Dendritic cell treated with granulocyte-macrophage colony-stimulating factor and Interleukin-4, amounts not matched to agents 40 ng/mL and 50 ng/mL, for 4 days (primary cell): ENCODE measurements around the gene SALL2.
"Not testable (repeated sequence)": the region's sequence is repeated elsewhere in the genome, so short reads cannot be mapped to it uniquely, and the experiment has no call there.

Experiments used
- H3K27ac Mint-ChIP-seq: one replicate; pipeline ENCODE4 v1.8.0; 2022; ENCODE audit warnings: mild to moderate bottlenecking, mixed read lengths
- H3K27me3 Mint-ChIP-seq: one replicate; pipeline ENCODE4 v1.8.0; 2022; ENCODE audit warnings: mild to moderate bottlenecking, mixed read lengths
- H3K36me3 Mint-ChIP-seq: one replicate; pipeline ENCODE4 v1.8.0; 2022; ENCODE audit warnings: low read depth, mixed read lengths
- H3K4me1 Mint-ChIP-seq: one replicate; pipeline ENCODE4 v1.8.0; 2022; ENCODE audit warnings: low read depth, mixed read lengths
- H3K4me3 Mint-ChIP-seq: one replicate; pipeline ENCODE4 v1.8.0; 2022; ENCODE audit warnings: mild to moderate bottlenecking, moderate library complexity, mixed read lengths
- H3K9me3 Mint-ChIP-seq: one replicate; pipeline ENCODE4 v1.8.0; 2022; ENCODE audit warnings: mixed read lengths
- intact Hi-C: fragments of 100-400 bp; cut with micrococcal nuclease; formaldehyde crosslinking; loops from one replicate; pipeline ENCODE4 v1.15.0; 2022

Gene SALL2

DNA sequence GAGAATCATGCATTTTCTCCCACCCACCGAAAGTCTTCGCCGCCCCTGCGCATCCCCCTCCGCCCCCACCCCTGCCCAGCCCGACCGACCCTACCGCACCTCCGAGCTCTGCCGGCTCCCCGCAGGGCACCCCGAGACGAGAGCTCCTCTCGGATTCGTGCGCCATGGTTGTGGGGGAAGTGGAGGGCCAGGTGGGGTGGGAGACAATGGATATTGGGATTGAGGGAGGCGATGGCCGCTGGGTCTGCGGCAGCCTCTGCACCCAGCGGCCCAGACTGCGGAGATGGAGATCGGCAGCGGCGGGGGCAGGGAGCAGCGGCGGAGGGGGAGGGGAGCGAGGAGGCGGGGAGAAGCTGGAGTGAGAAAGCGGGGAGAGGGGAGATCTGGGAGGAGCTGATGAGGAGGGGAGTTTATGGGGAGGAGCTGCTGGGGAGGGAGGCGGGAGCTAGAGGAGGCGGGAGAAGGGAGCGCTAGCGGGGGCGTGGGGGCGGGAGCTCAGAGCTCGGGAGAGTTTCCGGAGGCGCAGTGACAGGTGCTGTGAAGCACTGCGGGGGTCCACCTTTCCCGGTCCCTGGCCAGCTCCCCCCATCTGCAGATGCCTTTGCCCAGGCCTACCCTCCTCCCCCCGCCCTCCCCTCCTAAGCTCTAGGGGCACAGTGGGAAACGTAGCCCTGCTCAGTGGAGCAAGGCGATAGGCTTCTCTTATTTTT is at the start of gene SALL2:
Gene SALL2 (minus strand): TSS at position 385 of the 710 bp plus-strand sequence. CDS start 219 bp downstream, at position 166.
- Mint-ChIP-seq H3K4me3 (peak within 1 kb of the TSS; percentile 73), H3K4me1 (peaks cover 17% of the 10 kb centered on the region), H3K27me3 (peaks cover 55% of the 10 kb centered on the region), H3K27ac (no peak within 1 kb of the TSS), H3K36me3 (no peaks in the 10 kb centered on the region), H3K9me3 (no peaks in the 10 kb centered on the region)
- intact Hi-C loops, result no loop called here

DNA sequence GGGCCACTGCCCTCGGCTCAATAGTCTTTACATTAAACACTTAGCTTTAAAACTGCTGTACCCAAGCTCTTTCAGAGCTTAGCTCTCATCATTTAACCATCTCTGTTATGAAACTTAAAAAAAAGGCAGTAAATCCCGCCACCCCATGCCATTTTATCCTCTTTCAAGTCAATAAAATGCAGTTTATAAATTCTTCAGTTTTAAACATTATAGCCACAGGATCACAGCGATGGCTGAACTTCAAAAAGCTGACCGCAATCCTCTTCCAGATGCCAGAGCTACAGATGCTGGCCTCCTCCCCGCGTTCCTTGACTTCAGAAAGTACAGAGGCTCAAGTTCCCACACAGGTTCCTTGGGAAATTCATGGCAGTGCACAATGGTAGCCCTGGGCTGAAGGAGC is 49.5 kb upstream of the SALL2 start:
- no peaks in the 10 kb centered on the region for H3K9me3 Mint-ChIP-seq

DNA sequence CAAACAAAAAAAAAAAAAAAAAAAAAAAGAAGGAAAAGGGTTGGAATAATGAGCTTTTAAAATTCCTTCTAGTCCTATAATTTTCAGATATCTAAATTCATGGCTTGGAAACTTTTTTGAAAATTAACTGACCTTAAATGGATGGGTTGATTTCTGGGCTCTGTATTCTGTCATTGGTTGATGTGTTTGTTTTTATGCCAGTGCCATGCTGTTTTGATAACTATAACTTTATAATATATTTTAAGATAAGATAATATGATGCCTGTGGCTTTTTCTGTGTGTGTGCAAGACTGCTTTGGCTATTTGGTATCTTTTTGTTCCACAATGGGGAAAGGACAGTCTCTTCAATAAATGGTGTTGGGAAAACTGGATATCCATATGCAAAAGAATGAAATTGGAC is 46.5 kb upstream of the SALL2 start:
- H3K4me3 Mint-ChIP-seq, result no peak overlapping the region
- no peak overlapping the region for H3K27ac Mint-ChIP-seq
- peaks cover 15% of the 10 kb centered on the region for H3K27me3 Mint-ChIP-seq
- no peaks in the 10 kb centered on the region for H3K36me3 Mint-ChIP-seq
- intact Hi-C loops, result no loop called here
- H3K4me1 Mint-ChIP-seq, result no peaks in the 10 kb centered on the region
- no peaks in the 10 kb centered on the region for H3K9me3 Mint-ChIP-seq

More for the DNA sequence above, 49.5 kb upstream of the SALL2 start:
- no peak overlapping the region for H3K4me3 Mint-ChIP-seq
- no peaks in the 10 kb centered on the region for H3K4me1 Mint-ChIP-seq
- H3K36me3 Mint-ChIP-seq, result no peaks in the 10 kb centered on the region
- peaks cover 25% of the 10 kb centered on the region for H3K27me3 Mint-ChIP-seq
- no peak overlapping the region for H3K27ac Mint-ChIP-seq
- intact Hi-C loops, result no loop called here

DNA sequence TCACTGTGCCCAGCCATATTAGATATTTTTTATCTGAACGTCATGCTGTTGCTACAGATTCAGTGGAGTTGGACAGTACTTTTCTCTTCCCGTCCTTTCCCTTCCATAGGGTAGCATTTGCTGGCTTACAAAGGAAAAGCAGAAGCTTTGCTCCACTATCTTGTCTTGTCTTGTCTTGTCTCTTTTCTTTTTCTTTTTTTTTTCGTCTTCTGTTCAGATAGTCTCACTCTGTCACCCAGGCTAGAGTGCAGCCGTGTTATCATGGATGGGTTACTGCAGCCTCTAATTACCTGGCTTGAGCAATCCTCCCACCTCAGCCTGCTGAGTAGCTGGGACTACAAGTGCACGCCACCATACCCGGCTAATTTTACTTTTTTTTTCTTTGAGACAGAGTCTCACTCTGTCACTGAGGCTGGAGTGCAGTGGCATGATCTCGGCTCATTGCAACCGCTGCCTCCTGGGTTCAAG is 32.6 kb upstream of the SALL2 start:
- Mint-ChIP-seq H3K4me3 (no peak overlapping the region), H3K4me1 (peaks cover 5% of the 10 kb centered on the region), H3K9me3 (no peaks in the 10 kb centered on the region), H3K36me3 (no peaks in the 10 kb centered on the region), H3K27ac (no peak overlapping the region), H3K27me3 (peaks cover 3% of the 10 kb centered on the region)
- intact Hi-C loops, result no loop called here

DNA sequence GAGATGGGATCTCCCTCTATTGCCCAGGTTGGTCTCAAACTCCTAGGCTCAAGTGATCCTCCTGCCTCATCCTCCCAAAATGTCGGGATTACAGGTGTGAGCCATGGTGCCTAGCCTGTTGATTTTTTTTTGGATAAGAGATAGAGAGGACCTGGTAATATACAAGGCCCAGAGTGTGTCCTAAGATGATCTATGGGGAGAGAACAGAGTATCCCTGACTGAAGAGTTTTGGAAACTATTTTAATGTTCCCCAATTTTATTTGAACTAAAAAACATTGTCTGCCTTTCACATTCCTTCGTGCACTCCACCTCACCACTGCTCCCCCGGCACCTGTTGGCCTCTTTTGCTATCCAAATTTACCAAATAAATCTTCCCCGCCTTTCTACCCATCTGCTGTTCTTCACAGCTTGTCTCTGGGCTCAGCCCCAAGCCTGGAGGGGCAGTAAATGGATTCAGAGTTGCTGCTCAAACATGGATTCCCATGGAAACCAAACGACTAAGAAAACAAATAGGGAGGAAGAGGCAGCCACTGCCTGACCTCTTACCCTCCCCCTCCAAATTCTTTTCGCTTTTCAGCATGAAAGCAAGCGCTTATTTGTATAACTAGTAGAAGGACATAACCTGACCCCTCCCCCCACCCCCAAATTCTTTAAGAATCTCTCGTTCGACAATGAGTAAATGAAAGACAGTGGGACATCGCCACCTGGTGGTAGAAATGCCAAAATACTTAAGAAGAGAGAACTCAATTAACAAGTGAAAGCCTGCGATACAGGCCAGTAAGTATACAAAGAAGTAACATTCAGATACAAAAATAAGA is 31.1 kb upstream of the SALL2 start:
- no peaks in the 10 kb centered on the region for H3K27me3 Mint-ChIP-seq

DNA sequence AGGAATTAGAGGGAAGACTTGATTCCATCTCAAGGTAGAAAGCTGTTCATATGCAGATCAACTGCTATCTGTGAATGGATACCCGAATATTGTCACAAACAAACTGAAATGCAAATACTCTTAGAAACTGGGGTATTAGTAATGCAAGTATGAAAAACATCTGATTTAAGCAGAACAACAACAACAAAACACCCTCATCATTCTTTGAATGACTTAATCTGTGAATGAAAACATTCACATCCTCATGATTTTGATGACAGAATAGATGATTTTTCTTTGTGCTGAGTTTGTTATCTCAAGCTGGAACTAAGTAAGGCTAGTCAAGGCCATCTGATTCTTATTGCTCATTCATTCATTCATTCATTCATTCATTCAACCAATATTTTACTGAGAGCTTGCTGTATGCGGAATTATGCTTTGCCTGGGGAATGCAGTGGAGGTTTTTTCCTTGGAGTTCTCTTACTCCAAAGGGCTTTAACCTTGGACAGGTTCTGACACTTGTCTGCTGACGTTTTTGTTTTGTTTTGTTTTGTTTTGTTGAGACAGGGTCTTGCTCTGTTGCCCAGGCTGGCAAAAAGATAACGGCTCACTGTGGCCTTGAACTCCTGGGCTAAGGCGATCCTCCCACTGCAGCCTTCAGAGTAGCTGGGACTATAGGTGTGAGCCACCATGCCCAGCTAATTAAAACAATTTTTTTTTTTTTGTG is 30.4 kb upstream of the SALL2 start:
- H3K4me3 Mint-ChIP-seq, result no peak overlapping the region
- intact Hi-C loops, result loop anchor here (1.0 kb wide), 1 partner anchor 58 kb away; no protein-coding TSS in a partner anchor
- no peaks in the 10 kb centered on the region for H3K27me3 Mint-ChIP-seq
- H3K4me1 Mint-ChIP-seq, result peaks cover 5% of the 10 kb centered on the region
- H3K9me3 Mint-ChIP-seq, result no peaks in the 10 kb centered on the region
- H3K27ac Mint-ChIP-seq, result no peak overlapping the region
- no peaks in the 10 kb centered on the region for H3K36me3 Mint-ChIP-seq

More for the DNA sequence above, 31.1 kb upstream of the SALL2 start:
- H3K4me3 Mint-ChIP-seq, result peak overlapping the region; percentile 30
- peaks cover 5% of the 10 kb centered on the region for H3K4me1 Mint-ChIP-seq
- H3K27ac Mint-ChIP-seq, result no peak overlapping the region
- H3K9me3 Mint-ChIP-seq, result no peaks in the 10 kb centered on the region
- no peaks in the 10 kb centered on the region for H3K36me3 Mint-ChIP-seq
- intact Hi-C loops, result loop anchor here (1.0 kb wide), 1 partner anchor 59 kb away; no protein-coding TSS in a partner anchor

DNA sequence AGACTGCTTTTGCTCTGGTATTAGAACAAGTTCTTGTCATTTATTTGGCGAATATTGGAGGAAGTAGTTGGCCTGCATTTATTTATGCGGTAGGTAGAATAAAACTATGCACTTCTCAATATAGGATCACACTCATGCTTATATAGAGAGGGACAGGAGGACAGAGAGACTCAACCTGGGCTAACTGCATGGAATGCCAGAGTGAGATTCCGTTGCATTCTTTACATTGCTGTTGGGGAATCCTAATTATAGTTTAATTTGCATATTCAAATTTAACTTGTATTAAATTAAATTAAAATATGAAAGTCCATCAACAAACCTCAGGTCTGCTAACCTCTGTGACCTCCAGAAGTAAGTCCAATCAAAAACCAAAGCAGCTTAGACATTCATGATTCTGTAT is 27.1 kb upstream of the SALL2 start:
- Mint-ChIP-seq H3K9me3 (no peaks in the 10 kb centered on the region), H3K36me3 (no peaks in the 10 kb centered on the region), H3K27me3 (peaks cover 5% of the 10 kb centered on the region), H3K27ac (no peak overlapping the region), H3K4me3 (no peak overlapping the region), H3K4me1 (peaks cover 5% of the 10 kb centered on the region)
- intact Hi-C loops, result no loop called here

DNA sequence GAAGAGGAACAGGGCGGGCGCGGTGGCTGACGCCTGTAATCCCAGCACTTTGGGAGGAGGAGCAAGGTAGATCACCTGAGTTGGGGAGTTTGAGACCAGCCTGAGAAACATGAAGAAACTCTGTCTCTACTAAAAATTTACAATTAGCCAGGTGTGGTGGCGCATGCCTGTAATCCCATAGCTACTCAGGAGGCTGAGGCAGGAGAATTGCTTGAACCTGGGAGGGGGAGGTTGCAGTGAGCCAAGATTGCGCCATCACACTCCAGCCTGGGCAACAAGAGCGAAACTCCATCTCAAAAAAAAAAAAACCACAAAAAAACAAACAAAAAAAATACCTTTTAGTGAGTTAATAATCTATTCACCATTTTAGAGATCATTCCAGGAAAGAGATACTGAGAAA is 18.4 kb upstream of the SALL2 start:
- intact Hi-C loops, H3K36me3 Mint-ChIP-seq, H3K9me3 Mint-ChIP-seq, H3K4me1 Mint-ChIP-seq, H3K27ac Mint-ChIP-seq, H3K27me3 Mint-ChIP-seq, H3K4me3 Mint-ChIP-seq: not testable (repeated sequence)

DNA sequence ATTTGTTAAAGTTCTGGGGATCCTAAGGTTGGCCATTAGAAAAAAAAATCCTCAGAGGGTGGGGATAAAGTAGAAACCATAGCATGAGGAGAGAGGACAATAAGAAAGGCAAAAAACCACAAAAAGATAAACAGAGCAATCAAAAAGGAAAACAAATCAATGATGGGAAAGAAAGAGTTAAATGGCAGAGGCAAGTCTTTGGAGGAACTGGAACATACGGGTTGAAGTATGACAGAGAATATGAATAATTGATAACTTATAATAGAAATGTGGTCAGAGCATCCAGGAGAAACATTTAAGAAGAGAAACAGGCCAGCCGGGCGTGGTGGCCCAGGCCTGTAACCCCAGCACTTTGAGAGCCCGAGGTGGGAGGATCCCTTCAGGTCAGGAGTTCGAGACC is 17.8 kb upstream of the SALL2 start:
- intact Hi-C loops, result no loop called here
- H3K4me1 Mint-ChIP-seq, result peaks cover 6% of the 10 kb centered on the region
- peaks cover 14% of the 10 kb centered on the region for H3K27me3 Mint-ChIP-seq
- no peak overlapping the region for H3K4me3 Mint-ChIP-seq
- no peak overlapping the region for H3K27ac Mint-ChIP-seq
- H3K9me3 Mint-ChIP-seq, result no peaks in the 10 kb centered on the region
- no peaks in the 10 kb centered on the region for H3K36me3 Mint-ChIP-seq

DNA sequence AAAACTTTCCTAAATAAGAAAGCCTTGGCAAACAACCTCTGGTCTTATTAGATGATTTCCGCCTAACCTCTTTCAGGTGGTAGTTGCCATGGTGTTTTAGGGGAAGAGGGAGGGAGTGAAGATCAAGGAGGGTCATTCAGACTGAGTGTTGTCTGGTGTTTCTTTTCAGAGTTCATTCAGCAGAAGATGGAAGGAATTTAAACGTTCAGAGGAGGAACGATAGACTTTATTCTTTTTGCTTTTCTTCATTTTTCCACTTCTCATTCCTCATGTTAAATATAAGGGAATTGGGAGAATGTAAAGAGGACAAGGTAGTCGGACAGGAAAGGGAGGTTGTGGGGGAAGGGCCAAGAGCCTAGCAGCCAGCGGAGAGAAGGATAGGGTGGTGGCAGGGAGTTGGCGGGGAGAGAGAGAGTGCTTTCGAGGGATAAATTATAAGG is 17.4 kb upstream of the SALL2 start:
- H3K27ac Mint-ChIP-seq, result no peak overlapping the region
- H3K36me3 Mint-ChIP-seq, result no peaks in the 10 kb centered on the region
- peaks cover 18% of the 10 kb centered on the region for H3K27me3 Mint-ChIP-seq
- no peak overlapping the region for H3K4me3 Mint-ChIP-seq
- H3K4me1 Mint-ChIP-seq, result peaks cover 6% of the 10 kb centered on the region
- intact Hi-C loops, result no loop called here
- no peaks in the 10 kb centered on the region for H3K9me3 Mint-ChIP-seq

DNA sequence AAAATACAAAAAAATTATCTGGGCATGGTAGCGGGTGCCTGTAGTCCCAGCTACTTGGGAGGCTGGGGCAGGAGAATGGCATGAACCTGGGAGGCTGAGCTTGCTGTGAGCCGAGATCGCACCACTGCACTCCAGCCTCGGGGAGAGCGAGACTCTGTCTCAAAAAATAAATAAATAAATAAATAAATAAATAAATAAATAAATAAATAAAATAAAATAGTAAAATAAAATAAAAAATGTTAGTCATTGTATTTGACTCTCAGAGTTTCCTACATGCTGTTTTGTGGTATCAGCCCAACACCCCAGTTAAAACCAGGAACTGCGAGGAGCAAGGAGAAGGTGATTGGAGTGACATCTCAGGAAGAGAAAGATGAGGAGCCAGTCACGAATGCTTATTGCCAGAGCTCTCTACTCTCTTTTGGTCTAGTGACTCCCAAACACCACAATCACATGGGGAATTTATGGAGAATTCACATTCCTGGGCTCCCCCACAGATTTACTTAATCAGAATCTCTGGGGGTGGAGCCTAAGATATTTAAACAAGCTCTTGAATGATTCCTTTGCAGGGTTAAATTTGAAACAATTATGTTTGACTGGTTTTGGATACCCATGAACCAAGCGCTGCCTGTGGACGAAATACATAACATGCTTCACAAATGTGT is 15.4 kb upstream of the SALL2 start:
- H3K4me1 Mint-ChIP-seq, result peaks cover 12% of the 10 kb centered on the region
- intact Hi-C loops, result no loop called here
- H3K27ac Mint-ChIP-seq, result no peak overlapping the region
- H3K27me3 Mint-ChIP-seq, result peaks cover 35% of the 10 kb centered on the region
- no peak overlapping the region for H3K4me3 Mint-ChIP-seq
- no peaks in the 10 kb centered on the region for H3K9me3 Mint-ChIP-seq
- no peaks in the 10 kb centered on the region for H3K36me3 Mint-ChIP-seq

DNA sequence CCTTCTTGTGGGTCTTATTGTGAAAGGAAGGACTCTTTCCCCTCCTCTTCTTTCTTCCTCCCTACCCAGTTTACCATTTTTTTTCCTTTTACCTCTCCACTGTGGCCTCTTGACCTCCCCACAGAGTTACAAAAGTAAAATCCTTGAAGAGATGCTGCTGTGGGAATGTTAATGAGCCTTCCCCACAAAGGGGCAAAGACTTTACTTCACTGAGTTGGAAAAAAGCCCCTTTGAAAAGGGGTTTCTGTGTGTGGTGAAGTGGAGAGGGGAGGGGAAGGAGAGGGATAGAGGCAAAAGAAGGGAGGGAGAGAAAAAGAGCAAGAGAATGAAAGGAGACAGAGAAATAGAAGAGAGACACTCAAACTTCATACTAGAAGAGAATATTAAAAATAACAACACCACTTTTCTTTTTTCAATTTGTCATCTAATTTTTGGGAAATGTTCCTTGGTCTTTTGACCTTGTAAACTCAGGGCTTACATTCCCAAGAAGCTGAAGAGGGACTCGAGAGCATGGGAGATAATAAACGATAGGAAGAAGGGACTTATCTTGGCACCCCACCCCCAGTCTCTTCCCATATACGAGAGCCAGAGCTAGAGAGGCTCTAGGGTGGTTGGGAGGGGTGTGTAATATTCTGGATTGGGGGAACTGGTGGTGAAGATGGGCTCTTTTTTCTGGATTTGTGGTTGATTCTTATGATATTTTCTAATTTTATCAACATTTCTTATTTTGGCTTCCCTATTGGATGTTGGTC is 13.2 kb upstream of the SALL2 start:
- intact Hi-C loops, result no loop called here
- peaks cover 56% of the 10 kb centered on the region for H3K27me3 Mint-ChIP-seq

DNA sequence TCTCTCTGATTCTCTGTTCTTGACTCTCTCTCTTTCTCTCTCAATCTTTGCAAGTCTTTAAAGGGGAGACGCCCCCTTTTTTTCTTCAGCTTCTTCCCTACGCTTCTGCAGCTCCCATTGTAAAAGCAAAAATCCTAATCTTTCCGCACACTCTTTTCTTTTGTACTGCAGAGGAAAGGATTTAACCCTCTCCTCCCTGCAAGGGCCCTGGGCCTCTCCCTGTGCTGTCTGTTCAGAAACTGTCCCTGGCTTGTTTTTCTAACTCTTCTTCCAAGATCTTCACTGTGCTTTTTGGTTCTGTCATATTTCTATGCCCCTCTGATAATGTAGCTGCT is 10.9 kb upstream of the SALL2 start:
- no peak overlapping the region for H3K4me3 Mint-ChIP-seq
- no peaks in the 10 kb centered on the region for H3K36me3 Mint-ChIP-seq
- no peak overlapping the region for H3K27ac Mint-ChIP-seq
- intact Hi-C loops, result no loop called here
- peaks cover 58% of the 10 kb centered on the region for H3K27me3 Mint-ChIP-seq
- H3K4me1 Mint-ChIP-seq, result peaks cover 6% of the 10 kb centered on the region
- H3K9me3 Mint-ChIP-seq, result no peaks in the 10 kb centered on the region

More for the DNA sequence above, 13.2 kb upstream of the SALL2 start:
- no peak overlapping the region for H3K27ac Mint-ChIP-seq
- no peaks in the 10 kb centered on the region for H3K36me3 Mint-ChIP-seq
- no peak overlapping the region for H3K4me3 Mint-ChIP-seq
- no peaks in the 10 kb centered on the region for H3K9me3 Mint-ChIP-seq
- H3K4me1 Mint-ChIP-seq, result peaks cover 12% of the 10 kb centered on the region
